GM23248 (cell line): Measurements from ENCODE around the gene CYP2R1. TPM values are rescaled to one million over a fixed set of nuclear protein-coding genes. Genes with fewer than 3 reads are reported as not detected.
"Not testable (repeated sequence)": the region's sequence is repeated elsewhere in the genome, so short reads cannot be mapped to it uniquely, and the experiment has no call there.

Experiments
- DNase-seq: peaks from one replicate; pipeline ENCODE4 v3.0.0-alpha.2; 2015
- H2AFZ ChIP-seq: fragments of 200-600 bp; sonication (generic); 2 replicates; pipeline ENCODE4 v1.6.1; 2016; ENCODE audit warnings: antibody characterized with exemption
- H3F3A ChIP-seq: fragments of 200-600 bp; sonication (generic); 2 replicates; pipeline ENCODE4 v1.6.1; 2016; ENCODE audit warnings: mild to moderate bottlenecking, antibody characterized with exemption, mixed run types; ENCODE audit not compliant: insufficient read depth
- H3K27ac ChIP-seq: fragments of 200-600 bp; sonication (generic); 2 replicates; pipeline ENCODE4 v1.5.1; 2016; ENCODE audit warnings: mild to moderate bottlenecking
- H3K27me3 ChIP-seq: fragments of 200-600 bp; sonication (generic); replicated peaks from 2 replicates; pipeline ENCODE4 v1.6.1; 2016; ENCODE audit warnings: mild to moderate bottlenecking; ENCODE audit not compliant: insufficient read depth
- H3K36me3 ChIP-seq: fragments of 200-600 bp; sonication (generic); 2 replicates; pipeline ENCODE4 v1.6.1; 2016; ENCODE audit warnings: low read depth, mild to moderate bottlenecking
- H3K4me1 ChIP-seq: fragments of 200-600 bp; sonication (generic); 2 replicates; pipeline ENCODE4 v1.6.1; 2016; ENCODE audit warnings: mild to moderate bottlenecking; ENCODE audit not compliant: insufficient read depth
- H3K4me2 ChIP-seq: fragments of 200-600 bp; sonication (generic); one replicate; pipeline ENCODE4 v1.6.1; 2016; ENCODE audit warnings: mild to moderate bottlenecking; ENCODE audit not compliant: unreplicated experiment
- H3K4me3 ChIP-seq: fragments of 200-600 bp; sonication (generic); 2 replicates; pipeline ENCODE4 v1.5.1; 2016; ENCODE audit warnings: mild to moderate bottlenecking
- H3K79me2 ChIP-seq: fragments of 200-600 bp; sonication (generic); 2 replicates; pipeline ENCODE4 v1.6.1; 2016; ENCODE audit warnings: mild to moderate bottlenecking; ENCODE audit not compliant: insufficient read depth
- H3K9ac ChIP-seq: fragments of 200-600 bp; sonication (generic); 2 replicates; pipeline ENCODE4 v1.6.1; 2016; ENCODE audit warnings: mild to moderate bottlenecking
- H3K9me2 ChIP-seq: fragments of 200-600 bp; sonication (generic); 2 replicates; pipeline ENCODE4 v1.6.1; 2016; ENCODE audit warnings: mixed run types, mild to moderate bottlenecking, moderate library complexity; ENCODE audit not compliant: insufficient read depth
- H3K9me3 ChIP-seq: fragments of 200-600 bp; sonication (generic); one replicate; pipeline ENCODE4 v1.6.1; 2017; ENCODE audit warnings: low read depth
- H4K20me1 ChIP-seq: fragments of 200-600 bp; sonication (generic); 2 replicates; pipeline ENCODE4 v1.6.0; 2016; ENCODE audit not compliant: insufficient read depth
- EZH2 ChIP-seq: fragments of 200-600 bp; sonication (generic); IDR thresholded peaks from 2 replicates; pipeline ENCODE4 v1.6.1; 2018; ENCODE audit warnings: antibody characterized with exemption, mild to moderate bottlenecking; ENCODE audit not compliant: insufficient read depth, poor library complexity, severe bottlenecking
- EZH2phosphoT487 ChIP-seq: fragments of 200-600 bp; sonication (generic); IDR thresholded peaks from 2 replicates; pipeline ENCODE4 v1.6.1; 2018; ENCODE audit warnings: antibody characterized with exemption, moderate library complexity, mild to moderate bottlenecking, low read depth; ENCODE audit not compliant: insufficient read depth
- WGBS, 2 experiments: methylation state at CpG; one replicate each; pipeline ENCODE4 v1.1.6; 2015 to 2017; ENCODE audit warnings: low lambda C conversion rate in 2 of 2, low coverage in 1 of 2; ENCODE audit errors: missing lambda C conversion rate in 2 of 2; 5-methylcytosine and 5-hydroxymethylcytosine counted together
- in situ Hi-C: fragments of 300-500 bp; cut with MboI; formaldehyde crosslinking; loops from 2 replicates; pipeline ENCODE4 v1.15.0; 2020
- polyA plus RNA-seq: library from polyadenylated mRNA; unstranded; fragments of >200 nt; fragmentation: Nextera tagmentation; extraction: Ambion mirVana; gene quantifications from 2 replicates; pipeline ENCODE4 v1.2.1, GENCODE V29; 2016
- total RNA-seq: library from RNA; depleted of rRNA; stranded (reverse); fragments of >200 nt; shearing (Covaris generic); gene quantifications from 2 replicates; pipeline ENCODE4 v1.2.3, GENCODE V29; 2014

Gene CYP2R1
- total and polyA plus RNA-seq, 2 experiments from 2014 or later, result 4.2 to 8.2 TPM

GRCh38 chr11:14886513-14886912 lies 5.5 kb downstream of the CYP2R1 start:
- no peak overlapping the region for H2AFZ ChIP-seq
- no peak for DNase-seq
- H3K4me3 ChIP-seq, result no peak overlapping the region
- H3K27ac ChIP-seq, result no peak overlapping the region
- no peaks in the 10 kb centered on the region for H3K27me3 ChIP-seq
- in situ Hi-C loops, result no loop called here
- no peaks in the 10 kb centered on the region for H3K36me3 ChIP-seq
- TF ChIP-seq EZH2phosphoT487, result no peak
- no peak for TF ChIP-seq EZH2
- no peaks in the 10 kb centered on the region for H3K9me3 ChIP-seq
- no peaks in the 10 kb centered on the region for H3K9me2 ChIP-seq
- no peaks in the 10 kb centered on the region for H3K79me2 ChIP-seq
- WGBS, 2 experiments, result 38 to 61% methylated on average over 1 of the region's 1 CpG
- H3K4me1 ChIP-seq, result no peaks in the 10 kb centered on the region
- no peaks in the 10 kb centered on the region for H4K20me1 ChIP-seq
- H3K9ac ChIP-seq, result no peak overlapping the region
- H3K4me2 ChIP-seq, result no peak overlapping the region
- no peaks in the 10 kb centered on the region for H3F3A ChIP-seq

GRCh38 chr11:14884667-14885273 lies 7.3 kb downstream of the CYP2R1 start:
- H3F3A ChIP-seq, result no peaks in the 10 kb centered on the region
- no peak overlapping the region for H3K9ac ChIP-seq
- no peaks in the 10 kb centered on the region for H3K36me3 ChIP-seq
- H3K4me1 ChIP-seq, result no peaks in the 10 kb centered on the region
- H3K4me2 ChIP-seq, result no peak overlapping the region
- no peaks in the 10 kb centered on the region for H3K9me3 ChIP-seq
- H3K27me3 ChIP-seq, result no peaks in the 10 kb centered on the region
- H4K20me1 ChIP-seq, result no peaks in the 10 kb centered on the region
- H3K9me2 ChIP-seq, result no peaks in the 10 kb centered on the region
- no peak overlapping the region for H3K27ac ChIP-seq
- 90 to 100% methylated on average over 1 of the region's 1 CpG for WGBS, 2 experiments
- in situ Hi-C loops, result no loop called here
- no peak overlapping the region for H2AFZ ChIP-seq
- H3K79me2 ChIP-seq, result no peaks in the 10 kb centered on the region
- no peak for DNase-seq
- TF ChIP-seq EZH2phosphoT487, result no peak
- no peak for TF ChIP-seq EZH2
- no peak overlapping the region for H3K4me3 ChIP-seq

- H3K27me3 ChIP-seq, DNase-seq, H2AFZ ChIP-seq, H3F3A ChIP-seq, H3K9ac ChIP-seq, H3K27ac ChIP-seq, H3K4me3 ChIP-seq, H3K36me3 ChIP-seq, H3K9me3 ChIP-seq, in situ Hi-C loops, H3K79me2 ChIP-seq, H4K20me1 ChIP-seq, H3K4me1 ChIP-seq, H3K9me2 ChIP-seq, H3K4me2 ChIP-seq: not testable (repeated sequence)
- 75 to 92% methylated on average over 1 of the region's 1 CpG for WGBS, 2 experiments
Measured at GRCh38 chr11:14883683-14884082, 8.3 kb downstream of the CYP2R1 start.

- no peaks in the 10 kb centered on the region for H3K9me3 ChIP-seq
- in situ Hi-C loops, result no loop called here
- TF ChIP-seq EZH2phosphoT487 (no peak), EZH2 (no peak)
Measured at GRCh38 chr11:14882196-14882595, 9.8 kb downstream of the CYP2R1 start.

GRCh38 chr11:14881576-14882193 lies 10.3 kb downstream of the CYP2R1 start:
- in situ Hi-C loops, result no loop called here

More at GRCh38 chr11:14882196-14882595, 9.8 kb downstream of the CYP2R1 start:
- Histone ChIP-seq H3K27me3 (no peaks in the 10 kb centered on the region), H3K9ac (no peak overlapping the region), H2AFZ (no peak overlapping the region), H3K9me2 (no peaks in the 10 kb centered on the region), H3F3A (no peaks in the 10 kb centered on the region), H3K79me2 (no peaks in the 10 kb centered on the region), H3K4me2 (no peak overlapping the region), H3K27ac (no peak overlapping the region), H3K36me3 (no peaks in the 10 kb centered on the region), H4K20me1 (no peaks in the 10 kb centered on the region), H3K4me1 (no peaks in the 10 kb centered on the region), H3K4me3 (no peak overlapping the region)
- 79 to 86% methylated on average over 1 of the region's 1 CpG for WGBS, 2 experiments
- DNase-seq, result no peak

More at GRCh38 chr11:14881576-14882193, 10.3 kb downstream of the CYP2R1 start:
- Histone ChIP-seq H3K36me3 (no peaks in the 10 kb centered on the region), H3F3A (no peaks in the 10 kb centered on the region), H3K27ac (no peak overlapping the region), H3K9me2 (no peaks in the 10 kb centered on the region), H2AFZ (no peak overlapping the region), H3K79me2 (no peaks in the 10 kb centered on the region), H3K4me1 (no peaks in the 10 kb centered on the region), H3K4me2 (no peak overlapping the region), H4K20me1 (no peaks in the 10 kb centered on the region), H3K9ac (no peak overlapping the region), H3K4me3 (no peak overlapping the region), H3K27me3 (no peaks in the 10 kb centered on the region), H3K9me3 (no peaks in the 10 kb centered on the region)
- TF ChIP-seq EZH2, result no peak
- TF ChIP-seq EZH2phosphoT487, result no peak
- WGBS, 2 experiments, result 60 to 71% methylated on average over 2 of the region's 2 CpGs
- DNase-seq, result no peak
